Measurements from ENCODE around the gene DCAF7.

The DCAF7 gene

DNA sequence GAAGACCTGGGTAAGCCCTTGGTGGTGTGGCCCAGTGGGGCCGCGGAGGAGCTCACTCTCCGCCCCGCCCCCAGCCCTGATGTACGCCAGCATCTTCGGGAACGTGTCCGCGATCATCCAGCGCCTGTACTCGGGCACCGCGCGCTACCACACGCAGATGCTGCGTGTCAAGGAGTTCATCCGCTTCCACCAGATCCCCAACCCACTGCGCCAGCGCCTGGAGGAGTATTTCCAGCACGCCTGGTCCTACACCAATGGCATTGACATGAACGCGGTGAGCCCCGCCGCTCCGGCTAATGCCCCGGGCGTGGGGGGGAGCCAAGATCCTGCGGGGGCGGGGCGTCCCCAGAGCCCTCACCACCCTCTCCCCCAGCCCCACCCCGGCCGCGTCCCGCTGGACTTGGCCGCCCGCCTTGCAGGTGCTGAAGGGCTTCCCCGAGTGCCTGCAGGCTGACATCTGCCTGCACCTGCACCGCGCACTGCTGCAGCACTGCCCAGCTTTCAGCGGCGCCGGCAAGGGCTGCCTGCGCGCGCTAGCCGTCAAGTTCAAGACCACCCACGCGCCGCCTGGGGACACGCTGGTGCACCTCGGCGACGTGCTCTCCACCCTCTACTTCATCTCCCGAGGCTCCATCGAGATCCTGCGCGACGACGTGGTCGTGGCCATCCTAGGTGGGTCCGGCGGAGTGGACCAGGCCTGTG, 12.1 kb upstream of the DCAF7 start:
- no peak overlapping the region for H3K4me3 ChIP-seq (ENCODE audit: control insufficient read depth, low read depth, low read length)
- no peak for DNase-seq (ENCODE audit: low read depth)
- TF ChIP-seq, protein P1, sequence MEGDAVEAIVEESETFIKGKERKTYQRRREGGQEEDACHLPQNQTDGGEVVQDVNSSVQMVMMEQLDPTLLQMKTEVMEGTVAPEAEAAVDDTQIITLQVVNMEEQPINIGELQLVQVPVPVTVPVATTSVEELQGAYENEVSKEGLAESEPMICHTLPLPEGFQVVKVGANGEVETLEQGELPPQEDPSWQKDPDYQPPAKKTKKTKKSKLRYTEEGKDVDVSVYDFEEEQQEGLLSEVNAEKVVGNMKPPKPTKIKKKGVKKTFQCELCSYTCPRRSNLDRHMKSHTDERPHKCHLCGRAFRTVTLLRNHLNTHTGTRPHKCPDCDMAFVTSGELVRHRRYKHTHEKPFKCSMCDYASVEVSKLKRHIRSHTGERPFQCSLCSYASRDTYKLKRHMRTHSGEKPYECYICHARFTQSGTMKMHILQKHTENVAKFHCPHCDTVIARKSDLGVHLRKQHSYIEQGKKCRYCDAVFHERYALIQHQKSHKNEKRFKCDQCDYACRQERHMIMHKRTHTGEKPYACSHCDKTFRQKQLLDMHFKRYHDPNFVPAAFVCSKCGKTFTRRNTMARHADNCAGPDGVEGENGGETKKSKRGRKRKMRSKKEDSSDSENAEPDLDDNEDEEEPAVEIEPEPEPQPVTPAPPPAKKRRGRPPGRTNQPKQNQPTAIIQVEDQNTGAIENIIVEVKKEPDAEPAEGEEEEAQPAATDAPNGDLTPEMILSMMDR (IDR thresholded peaks at IDR 0.05; ENCODE audit: control insufficient read depth, insufficient read depth, low read depth, low read length, missing control alignments) = no peak

DNA sequence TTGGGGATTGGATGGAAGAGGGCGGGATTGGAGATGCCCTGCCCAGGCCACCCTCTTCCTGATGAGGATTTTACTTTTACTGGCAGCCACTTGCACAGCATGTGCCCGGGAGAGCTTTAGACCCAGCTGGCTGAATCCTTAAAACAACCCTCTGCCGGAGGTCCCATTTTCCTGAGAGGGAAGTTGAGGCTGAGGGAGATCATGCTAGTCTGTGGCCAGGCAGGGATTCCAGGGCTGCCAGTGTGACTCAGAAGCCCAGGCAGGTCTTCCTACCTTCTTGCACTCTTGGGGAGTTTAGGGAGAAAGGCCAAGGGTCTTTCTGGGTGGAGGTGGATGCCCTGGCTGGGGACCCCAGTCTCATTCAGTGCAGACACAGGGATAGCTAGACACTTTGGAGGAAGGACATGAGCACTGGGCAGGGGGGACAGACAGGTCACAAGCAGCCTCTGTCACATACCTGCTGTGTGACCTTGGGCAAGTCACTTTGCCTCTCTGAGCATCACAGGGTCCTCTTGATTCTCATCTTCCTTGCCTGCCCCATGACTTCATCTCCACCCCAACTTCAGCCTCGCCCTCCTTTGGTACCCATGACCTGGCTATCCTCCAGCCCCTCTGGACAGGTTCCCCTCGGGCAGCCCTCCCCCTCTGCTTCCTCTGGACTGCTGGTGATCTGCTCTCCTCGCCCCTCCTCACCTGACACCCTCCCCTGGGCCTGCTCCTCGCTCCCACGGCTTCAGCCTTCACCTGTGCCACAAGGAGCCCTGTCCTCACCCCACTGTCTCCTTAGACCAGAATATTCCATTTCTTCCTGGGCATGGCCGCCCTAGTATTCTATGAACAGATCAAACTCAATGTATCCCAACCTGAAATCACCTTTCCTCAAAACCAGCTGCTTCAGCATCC, 11.3 kb upstream of the DCAF7 start:
- TF ChIP-seq, protein P1 (IDR thresholded peaks at IDR 0.05; ENCODE audit: control insufficient read depth, insufficient read depth, low read depth, low read length, missing control alignments) = no peak
- no peak for DNase-seq (ENCODE audit: low read depth)
- no peak overlapping the region for H3K4me3 ChIP-seq (ENCODE audit: control insufficient read depth, low read depth, low read length)

DNA sequence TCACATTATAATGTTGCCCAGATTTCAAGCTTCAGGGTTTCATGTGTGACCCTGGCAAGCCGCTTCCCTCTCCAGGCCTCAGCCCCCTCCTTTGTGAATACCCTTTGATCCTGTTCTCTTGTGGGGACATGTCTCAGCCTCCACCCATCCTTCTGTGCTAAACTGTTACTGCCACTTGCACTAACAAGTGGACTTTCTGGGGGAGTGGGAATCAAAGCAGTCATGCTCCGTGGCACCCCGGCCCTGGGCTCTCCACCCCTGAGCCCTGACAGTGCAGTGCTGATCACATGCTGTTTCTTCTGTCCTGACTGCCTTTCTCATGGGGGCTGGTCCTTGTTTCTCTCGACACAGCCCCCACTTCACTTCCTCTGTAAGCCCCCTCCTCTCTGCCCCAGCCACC, 9.7 kb upstream of the DCAF7 start:
- TF ChIP-seq, protein P1 (IDR thresholded peaks at IDR 0.05; ENCODE audit: control insufficient read depth, insufficient read depth, low read depth, low read length, missing control alignments) = no peak
- no peak for DNase-seq (ENCODE audit: low read depth)
- no peak overlapping the region for H3K4me3 ChIP-seq (ENCODE audit: control insufficient read depth, low read depth, low read length)

DNA sequence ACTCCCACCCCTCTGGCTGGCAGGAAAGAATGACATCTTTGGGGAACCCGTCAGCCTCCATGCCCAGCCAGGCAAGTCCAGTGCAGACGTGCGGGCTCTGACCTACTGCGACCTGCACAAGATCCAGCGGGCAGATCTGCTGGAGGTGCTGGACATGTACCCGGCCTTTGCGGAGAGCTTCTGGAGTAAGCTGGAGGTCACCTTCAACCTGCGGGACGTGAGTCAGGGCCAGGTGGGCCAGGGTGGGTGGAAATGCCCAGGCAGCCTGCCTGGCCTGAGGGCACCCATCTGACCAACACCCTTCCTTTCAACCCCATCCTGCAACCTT, 8.1 kb upstream of the DCAF7 start:
- TF ChIP-seq, protein P1 (IDR thresholded peaks at IDR 0.05; ENCODE audit: control insufficient read depth, insufficient read depth, low read depth, low read length, missing control alignments) = no peak
- DNase-seq (ENCODE audit: low read depth) = no peak
- H3K4me3 ChIP-seq (ENCODE audit: control insufficient read depth, low read depth, low read length) = no peak overlapping the region

DNA sequence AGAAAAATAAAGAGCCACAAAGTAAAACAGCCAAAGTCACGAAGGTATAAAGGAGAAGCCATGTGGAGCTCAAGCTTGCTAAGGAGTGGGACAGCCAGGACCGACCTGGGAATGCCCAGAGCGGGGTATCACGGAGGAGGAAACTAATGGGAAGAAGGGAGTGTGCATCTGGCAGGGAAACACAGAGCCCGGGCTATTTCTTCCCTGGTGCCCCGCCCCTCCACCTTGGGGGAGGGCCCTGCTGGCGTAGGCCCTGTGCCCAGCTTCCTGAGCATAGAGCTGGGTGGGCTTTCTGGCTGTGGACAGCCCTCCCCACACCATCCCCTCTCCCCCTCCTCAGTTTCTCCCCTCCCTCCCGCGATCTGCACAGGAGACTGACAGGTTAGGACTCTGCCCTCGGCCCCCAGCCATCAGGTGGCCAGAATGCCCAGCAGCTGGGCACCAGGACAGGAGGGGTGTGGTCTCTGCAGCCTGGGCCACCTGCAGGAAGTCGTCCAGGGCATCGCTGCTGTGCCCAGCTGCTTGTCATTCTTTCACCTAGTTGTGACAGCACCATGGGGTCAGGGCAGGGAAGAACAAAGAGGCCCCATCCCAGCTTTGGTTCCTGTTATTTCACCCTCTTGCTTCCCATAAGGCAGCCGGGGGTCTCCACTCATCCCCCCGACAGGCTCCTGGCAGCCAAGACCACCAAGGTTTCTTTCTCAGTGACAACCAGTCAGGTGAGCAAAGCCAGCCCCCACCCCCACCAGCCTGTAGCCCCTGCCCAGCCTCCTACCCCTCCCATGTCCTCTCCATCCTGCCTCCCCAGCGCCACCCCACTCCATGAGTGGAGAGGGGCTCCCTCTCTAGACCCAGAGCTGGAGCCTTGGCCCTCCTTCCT, 7.1 kb upstream of the DCAF7 start:
- TF ChIP-seq, protein P1 (IDR thresholded peaks at IDR 0.05; ENCODE audit: control insufficient read depth, insufficient read depth, low read depth, low read length, missing control alignments) = no peak
- no peak overlapping the region for H3K4me3 ChIP-seq (ENCODE audit: control insufficient read depth, low read depth, low read length)
- no peak for DNase-seq (ENCODE audit: low read depth)

DNA sequence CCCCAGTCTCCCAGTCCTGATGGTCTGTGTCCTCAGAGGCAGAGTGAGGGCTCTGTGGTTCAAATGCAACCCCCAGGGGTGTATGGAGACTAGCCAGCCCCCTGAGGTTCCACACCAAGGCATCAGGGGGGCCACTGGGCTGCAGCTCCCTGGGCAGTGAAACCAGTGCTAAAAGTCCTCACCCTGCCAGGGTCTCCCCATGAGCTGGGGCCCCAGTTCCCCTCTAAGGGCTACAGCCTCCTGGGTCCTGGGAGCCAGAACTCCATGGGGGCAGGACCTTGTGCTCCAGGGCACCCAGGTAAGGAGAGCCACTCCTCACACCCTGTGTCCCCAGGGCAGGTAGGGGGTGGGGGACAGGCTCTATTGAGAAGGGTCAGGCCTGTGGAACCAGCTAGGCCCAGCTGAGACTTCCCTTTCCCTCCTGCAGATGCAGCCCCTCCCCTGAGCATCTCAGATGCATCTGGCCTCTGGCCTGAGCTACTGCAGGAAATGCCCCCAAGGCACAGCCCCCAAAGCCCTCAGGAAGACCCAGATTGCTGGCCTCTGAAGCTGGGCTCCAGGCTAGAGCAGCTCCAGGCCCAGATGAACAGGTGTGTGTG, 6.4 kb upstream of the DCAF7 start:
- no peak for DNase-seq (ENCODE audit: low read depth)
- TF ChIP-seq, protein P1 (IDR thresholded peaks at IDR 0.05; ENCODE audit: control insufficient read depth, insufficient read depth, low read depth, low read length, missing control alignments) = no peak
- H3K4me3 ChIP-seq (ENCODE audit: control insufficient read depth, low read depth, low read length) = no peak overlapping the region
